HG02884 (cell line): ENCODE results near the gene DCAF5.

Source experiments
- ATAC-seq: cut with Tn5 transposase; IDR thresholded peaks from one replicate; pipeline ENCODE4 v1.9.1; 2021; ENCODE audit warnings: mild to moderate bottlenecking, moderate library complexity; ENCODE audit not compliant: unreplicated experiment

Gene DCAF5

DNA sequence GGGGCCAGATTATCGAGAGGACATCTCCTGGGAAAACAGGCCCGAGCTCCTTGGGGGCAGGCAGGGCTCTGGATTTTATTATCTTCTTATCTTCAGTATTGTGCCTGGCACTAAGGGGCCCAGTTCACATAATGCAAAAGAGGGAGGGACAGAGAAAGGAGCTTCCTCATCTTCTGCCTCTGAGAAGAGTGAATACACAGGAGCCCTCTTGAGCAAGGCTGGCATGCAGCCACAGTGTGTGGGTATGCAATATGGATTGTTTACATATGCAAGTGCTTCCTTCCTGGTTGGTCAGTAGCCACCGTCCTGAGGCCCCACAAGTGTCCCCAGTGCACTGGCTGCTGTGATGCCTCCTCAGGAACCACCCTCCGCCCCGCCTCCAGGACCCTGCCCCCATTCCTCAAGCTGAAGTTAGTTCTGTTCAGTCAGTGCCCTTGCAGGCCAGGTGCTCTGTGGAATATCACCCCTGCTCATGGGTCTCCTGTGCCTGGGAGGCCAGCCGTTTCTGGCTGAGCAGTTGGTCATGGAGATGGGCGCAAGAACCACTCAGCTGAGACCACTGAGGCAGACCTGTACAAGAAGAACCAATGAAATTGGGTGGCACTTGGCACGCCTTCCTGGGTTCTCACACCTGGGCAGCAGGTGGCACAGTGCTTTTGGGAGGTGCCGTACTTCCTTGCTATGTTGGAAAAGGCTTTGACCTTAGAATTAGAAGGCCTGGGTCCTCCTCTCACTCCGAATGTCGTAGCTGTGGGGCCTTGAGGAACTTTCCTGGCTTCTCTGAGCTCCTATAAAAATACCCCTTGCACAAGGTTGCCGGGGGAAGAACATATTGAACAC is 138.8 kb downstream of the DCAF5 start:
- ATAC-seq, result no peak

DNA sequence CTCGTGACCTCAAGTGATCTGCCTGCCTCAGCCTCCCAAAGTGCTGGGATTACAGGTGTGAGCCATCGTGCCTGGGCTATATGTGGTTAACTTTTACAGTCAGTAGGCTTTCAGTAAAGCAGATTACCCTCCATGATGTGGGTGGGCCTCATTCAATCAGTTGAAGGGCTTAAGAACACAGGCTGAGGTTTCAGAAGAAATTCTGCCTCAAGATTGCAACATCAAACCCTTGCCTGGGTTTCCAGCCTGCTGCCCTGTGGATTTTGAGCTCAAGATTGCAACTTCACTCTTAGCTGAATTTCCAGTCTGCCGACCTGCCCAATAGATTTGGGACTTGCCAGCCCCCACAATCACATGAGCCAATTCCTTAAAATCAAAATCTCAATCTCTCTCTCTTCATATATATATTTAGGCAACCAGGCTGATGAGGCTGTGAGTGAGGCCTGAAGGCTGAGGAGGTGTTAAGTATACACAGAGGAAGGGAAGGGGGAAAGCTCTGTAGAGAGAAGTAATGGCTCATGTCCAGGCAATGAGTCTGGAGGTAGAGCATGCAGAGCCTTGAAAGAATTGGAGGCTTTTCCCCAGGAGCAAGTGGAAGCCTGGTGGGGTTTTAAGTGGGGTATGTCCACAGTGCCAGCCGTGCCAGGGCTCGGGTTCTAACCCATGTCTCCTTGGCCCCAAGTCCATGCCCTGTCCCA is 140.5 kb downstream of the DCAF5 start:
- ATAC-seq, result no peak

DNA sequence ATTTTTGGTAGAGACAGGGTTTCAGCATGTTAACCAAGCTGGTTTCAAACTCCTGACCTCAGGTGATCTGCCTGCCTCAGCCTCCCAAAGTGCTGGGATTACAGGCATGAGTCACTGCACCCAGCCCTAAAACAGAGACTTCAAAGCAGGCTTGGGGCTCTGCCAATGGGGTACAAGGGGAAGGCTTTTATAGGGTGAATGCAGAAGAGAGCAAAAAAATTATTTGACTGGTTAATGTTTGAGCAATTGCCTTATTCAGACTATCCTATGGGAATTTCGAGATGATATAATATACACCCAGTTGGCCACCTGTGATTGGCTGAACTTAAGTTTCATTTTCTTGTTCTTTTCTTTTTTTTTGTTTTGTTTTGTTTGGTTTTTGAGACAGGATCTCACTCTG is 142.3 kb downstream of the DCAF5 start:
- ATAC-seq, result no peak

DNA sequence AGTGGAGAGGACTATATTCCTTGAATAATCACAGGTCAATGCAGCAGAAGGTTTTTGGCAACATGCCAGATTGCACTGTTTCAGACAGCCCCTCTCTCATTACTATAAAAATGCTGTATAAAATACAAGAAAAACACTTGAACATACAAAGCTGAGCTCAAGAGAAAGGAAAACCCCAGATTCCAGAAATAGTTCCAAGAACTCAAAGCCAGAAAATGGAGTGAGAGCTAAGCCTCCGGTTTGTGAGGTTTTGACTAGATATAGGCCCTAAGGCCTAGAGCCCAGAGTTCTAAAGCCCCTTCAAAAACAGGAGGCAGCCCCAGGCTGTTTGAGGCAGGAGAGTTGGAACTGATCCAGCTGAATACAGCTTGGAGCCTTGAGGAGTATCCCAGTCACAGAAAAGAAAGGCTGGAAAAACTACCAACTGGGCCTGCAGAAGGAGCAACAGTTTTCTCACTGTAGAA is 144.5 kb downstream of the DCAF5 start:
- ATAC-seq, result no peak

DNA sequence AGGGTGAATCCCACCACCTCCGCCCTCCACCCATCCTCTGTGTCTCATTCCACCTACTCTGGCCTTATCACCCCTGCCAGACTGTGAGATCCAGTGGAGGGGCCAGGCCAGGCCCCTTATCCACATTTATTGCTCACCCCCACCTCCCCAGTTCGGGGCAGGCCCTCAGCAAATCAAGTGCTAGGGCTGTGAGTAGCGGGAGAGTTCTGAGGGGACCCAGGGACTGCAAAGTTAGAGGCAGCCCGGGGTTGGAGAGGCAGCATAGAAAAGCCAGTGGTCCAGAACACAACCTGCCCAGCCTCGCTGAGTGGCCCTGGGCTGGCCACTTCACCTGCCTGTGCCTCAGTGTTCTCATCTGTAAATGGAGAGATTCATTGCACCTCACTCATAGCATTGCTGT is 146.6 kb downstream of the DCAF5 start:
- no peak for ATAC-seq

DNA sequence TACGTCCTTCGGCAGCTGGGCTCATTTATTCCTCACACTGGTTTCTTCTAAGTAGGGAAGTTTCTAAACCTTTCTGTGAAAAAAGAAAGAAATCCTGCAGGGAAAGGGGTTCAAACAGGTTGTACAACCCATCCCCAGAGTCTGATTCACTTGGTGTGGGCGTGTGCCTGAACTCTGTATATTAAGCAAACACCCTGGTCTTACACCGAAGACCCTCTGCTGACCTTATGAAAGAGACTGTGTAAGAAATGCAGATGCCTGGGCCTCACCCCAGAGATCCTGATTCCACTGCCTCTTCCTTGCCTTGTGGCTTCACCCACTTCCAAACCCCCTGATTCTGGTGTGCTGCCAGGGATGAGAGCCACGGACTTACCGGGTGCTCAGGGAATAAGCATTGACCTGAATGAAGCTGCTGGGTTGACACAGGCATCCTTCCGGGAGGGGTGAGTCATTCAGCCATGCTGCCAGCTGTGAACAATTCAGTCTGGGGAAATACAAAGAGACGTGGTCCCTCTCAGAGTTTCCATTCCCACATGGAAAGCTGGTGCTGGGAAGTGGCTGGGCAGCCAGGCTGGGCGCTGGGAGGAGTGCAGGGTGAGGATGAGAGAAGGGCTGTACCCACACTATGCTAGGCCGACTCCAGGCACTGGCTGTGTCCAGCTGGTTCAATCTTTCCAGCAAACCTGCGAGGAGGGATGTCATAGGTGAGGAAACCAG is 147.3 kb downstream of the DCAF5 start:
- no peak for ATAC-seq

DNA sequence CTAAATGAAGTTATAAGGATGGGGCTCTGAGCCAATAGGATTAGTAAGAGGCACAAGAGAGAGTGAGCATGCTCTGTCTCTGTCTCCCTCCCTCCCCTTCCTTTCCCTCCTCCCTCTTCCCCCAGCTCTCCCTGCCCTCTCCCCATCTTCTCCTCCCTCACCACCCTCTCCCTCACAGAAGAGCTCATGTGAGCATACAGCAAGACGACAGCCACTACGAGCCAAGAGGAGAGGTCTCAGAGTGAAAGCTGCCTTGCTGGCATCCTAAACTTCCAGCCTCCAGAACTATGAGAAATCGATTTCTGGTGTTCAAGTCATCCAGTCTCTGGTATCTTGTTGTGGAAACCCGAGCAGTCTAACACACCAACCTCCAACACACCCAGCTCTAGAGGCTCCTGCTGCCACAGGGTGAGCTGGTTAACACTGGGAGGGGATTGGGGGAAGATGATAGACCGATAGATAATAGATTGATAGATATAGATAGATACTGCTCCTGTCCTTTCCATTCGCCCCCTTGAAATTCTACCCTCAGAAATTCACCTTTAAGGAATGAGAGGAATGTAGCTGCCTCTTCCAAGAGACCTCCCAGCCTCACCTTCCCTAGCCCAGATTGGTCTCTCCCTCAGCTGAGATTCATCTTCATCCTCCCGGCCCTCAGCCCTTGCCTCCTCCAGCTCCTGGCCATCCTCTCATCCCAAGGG is 148.0 kb downstream of the DCAF5 start:
- ATAC-seq, result no peak

DNA sequence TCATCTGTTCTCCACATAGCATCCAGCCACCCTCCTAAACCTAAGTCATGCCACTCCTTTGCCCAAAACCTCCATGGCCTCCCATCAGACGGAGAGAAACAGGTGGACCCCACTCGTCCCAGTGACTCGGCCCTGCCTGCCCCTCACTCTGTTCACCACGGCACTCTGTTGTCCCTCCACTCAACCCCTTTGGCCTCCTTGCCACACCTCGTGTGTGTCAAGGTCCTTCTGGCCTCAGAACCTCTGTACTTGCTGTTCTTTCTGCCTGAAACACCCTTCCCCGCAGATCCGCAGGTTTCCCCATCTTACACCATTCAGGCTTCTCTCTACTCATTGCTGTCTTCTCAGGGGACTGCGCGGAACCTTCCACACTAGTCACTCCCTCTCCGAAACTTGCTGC is 149.3 kb downstream of the DCAF5 start:
- no peak for ATAC-seq

DNA sequence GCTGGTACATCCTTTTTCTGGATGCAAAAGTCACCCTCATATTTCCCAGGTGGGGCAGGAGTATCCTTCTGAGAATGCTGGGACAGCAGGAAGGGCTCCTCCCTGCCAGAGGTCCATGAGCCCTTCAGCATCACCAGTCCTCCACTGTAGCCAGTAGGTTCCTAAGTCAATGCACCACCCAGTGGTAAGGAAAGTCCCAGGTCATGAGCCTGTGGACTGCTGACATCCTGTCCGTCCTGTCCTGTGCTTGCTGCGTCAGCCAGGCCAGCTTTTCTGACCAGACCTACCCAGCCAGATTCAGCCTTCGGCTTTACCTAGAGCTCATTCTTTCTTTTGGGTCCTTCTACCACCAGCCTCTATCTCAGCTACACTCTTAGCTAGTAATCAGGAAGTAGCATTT is 150.8 kb downstream of the DCAF5 start:
- no peak for ATAC-seq

DNA sequence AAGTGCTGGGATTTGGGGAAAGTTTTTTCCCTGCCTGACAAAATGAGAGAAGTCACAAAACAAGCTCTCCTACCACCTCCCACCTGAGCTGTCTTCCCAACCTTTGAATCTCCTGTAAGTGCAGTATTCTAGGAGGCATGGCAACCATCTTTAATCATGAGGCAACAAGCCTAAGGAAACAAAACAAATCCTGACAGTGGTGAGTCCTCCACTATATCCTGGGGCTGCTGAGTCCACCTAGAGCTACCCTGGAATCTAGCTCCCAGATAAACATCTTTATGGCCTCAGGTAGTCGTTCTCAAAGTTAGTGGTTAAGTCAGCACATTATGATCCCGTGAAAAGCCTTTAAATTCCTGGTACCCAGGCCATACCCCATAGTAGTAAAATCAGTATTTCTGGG is 151.5 kb downstream of the DCAF5 start:
- no peak for ATAC-seq
